HG03378 (cell line): ENCODE results near the gene PRKAG2.

Source experiments
- ATAC-seq: cut with Tn5 transposase; IDR thresholded peaks from one replicate; pipeline ENCODE4 v1.9.1; 2021; ENCODE audit warnings: mild to moderate bottlenecking, moderate library complexity; ENCODE audit not compliant: unreplicated experiment

The PRKAG2 gene

DNA sequence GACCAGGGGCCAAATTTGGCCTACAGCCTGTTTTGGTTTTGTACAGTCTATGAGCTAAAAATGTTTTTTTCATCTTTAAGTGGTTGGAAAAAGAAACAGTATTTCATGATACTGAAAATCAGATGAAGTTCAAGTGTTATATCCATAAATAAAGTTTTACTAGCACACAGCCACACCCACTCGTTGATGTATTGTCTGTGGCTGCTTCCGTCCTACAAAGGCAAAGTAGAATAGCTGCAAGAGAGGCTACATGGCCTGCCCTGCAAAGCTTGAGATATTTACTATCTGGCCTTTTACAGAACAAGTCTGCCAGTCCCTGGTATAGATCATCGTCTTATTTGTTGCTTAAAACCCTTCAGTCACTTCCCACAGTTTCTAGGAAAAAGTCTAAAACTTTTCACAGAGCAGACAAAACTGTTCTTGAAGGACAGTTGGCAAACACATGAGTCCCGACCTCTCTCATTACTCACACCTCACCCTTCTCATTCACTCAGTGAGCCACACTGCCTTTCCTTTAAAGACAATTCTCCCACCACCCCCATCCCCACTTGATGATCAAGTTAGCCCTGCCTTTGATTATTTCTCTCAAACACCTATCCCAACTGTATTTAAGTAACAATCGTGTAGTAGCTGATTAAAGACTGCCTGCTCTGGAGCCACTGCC lies 367.1 kb downstream of the PRKAG2 start:
- no peak for ATAC-seq

DNA sequence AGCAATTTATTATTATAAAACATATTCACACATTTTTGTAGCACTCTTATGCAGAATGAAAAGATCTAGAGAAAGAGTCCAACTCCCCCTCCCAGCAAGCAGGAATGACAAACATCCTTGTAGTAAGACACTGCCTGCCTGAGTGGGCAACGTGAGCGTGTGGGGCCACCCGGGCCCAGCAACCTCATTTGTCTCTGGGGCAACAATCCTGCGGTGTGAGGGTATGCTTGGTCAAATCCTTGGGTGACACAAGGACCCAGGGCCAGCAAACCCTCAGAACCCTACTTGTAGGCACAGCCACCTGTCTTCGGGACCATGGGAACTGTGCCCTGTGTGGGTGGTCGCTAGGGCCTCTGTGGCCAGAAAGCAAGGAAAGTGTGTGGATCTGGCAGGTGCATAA lies 367.9 kb downstream of the PRKAG2 start:
- no peak for ATAC-seq

DNA sequence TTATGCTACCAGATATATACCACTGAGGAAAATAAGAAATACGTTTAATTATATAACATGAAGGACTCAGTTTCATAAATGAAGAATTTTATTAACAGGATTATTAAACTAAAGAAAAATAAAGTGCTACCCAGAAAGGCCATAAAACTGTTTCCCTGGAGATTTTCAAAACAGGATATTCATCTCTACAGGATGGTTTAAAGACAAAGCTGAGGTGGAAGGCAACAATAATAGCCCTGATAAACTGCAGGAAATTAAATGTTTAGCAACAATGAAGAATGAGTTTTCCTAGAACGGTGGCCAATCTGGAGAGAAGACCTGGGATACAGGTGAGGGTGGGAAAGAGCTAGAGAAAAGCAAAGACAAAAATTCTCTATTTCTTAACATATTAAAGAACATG lies 369.1 kb downstream of the PRKAG2 start:
- ATAC-seq, result no peak

DNA sequence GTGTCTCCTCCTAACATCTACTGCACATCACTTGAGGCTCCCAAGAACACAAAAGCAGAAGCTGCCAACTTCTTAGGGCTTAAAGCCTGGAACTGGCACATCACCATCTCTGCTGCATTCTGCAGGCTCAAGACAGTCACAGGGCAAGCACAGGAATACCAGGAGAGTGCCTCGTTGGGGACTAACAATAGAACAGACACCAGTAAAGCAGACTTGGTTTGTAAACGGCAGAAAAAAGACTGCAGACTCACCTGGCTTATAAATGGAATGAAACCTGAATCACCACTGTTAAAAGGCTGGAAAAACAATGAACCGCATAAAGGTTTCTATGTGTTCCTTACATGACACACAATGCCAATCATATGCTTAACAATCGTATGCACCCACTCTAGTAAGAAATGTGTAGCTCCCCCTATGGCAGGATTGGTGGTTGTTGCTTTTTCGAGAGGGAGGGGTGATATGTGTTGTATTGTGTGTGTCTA lies 370.0 kb downstream of the PRKAG2 start:
- no peak for ATAC-seq
